Measurements from ENCODE around the gene ZGRF1. TPM values are rescaled to one million over a fixed set of nuclear protein-coding genes. Genes with fewer than 3 reads are reported as not detected.

The ZGRF1 gene
- total and polyA plus RNA-seq, 10 of the 15 experiments (the other 5 are each of a cell fraction or from before 2014, with no cell fraction given): 8.5 to 32.1 (median 20.1) TPM

DNA sequence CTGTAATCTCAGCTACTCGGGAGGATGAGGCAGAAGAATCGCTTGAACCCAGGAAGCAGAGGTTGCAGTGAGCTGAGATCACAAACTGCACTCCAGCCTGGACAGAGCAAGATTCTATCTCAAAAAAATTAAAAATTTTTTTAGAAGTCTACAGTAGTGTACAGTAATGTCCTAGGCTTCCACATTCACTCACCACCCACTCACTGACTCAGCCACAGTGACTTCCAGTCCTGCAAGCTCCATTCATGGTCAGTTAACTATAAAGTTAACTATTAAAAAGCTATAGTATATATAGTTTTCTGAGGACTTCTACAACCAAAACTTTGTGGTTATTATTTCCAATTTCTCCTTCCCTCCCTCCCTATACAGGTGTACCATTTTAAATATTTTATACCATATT is 86.0 kb downstream of the ZGRF1 start (continued):
- TF ChIP-seq SPI1 (IDR thresholded peaks at IDR 0.05; ENCODE audit: borderline replicate concordance, insufficient read depth, low read depth, low read length): no peak
- TF ChIP-seq, protein P1, sequence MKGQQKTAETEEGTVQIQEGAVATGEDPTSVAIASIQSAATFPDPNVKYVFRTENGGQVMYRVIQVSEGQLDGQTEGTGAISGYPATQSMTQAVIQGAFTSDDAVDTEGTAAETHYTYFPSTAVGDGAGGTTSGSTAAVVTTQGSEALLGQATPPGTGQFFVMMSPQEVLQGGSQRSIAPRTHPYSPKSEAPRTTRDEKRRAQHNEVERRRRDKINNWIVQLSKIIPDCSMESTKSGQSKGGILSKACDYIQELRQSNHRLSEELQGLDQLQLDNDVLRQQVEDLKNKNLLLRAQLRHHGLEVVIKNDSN (IDR thresholded peaks at IDR 0.05; ENCODE audit: borderline replicate concordance, extremely low read length, insufficient read depth, low read depth, low read length): no peak

DNA sequence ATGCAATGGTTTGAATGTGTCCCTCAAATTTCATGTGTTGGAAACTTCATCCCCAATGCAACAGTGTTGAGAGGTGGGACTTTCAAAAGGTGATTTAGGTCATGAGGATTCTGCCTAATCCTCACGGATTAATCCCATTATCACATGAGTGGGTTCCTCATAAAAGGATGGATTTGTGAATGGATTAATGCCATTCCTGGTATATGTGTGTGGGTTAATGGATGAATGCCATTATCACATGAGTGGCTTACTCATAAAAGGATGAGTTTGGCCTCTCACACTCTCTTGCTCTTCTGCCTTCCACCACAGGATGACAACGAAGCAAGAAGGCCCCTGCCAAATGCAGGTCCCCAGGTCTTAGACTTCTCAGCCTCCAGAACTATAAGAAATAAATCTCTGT is 90.2 kb downstream of the ZGRF1 start:
- DNase-seq (ENCODE audit: low read depth, low spot score): no peak
- H3K36me3 ChIP-seq (ENCODE audit: control insufficient read depth in 2 of 2, insufficient read depth in 2 of 2, low read length in 1 of 2): no peaks in the 10 kb centered on the region
- no TSS peak for BruUV-seq (replicated peaks)
- H2AFZ ChIP-seq (ENCODE audit: control insufficient read depth, low read depth, low read length): no peak overlapping the region
- no peak overlapping the region for H3K9ac ChIP-seq (ENCODE audit: control insufficient read depth, insufficient read depth, low read length)
- no peak for TF ChIP-seq PAX8 (IDR thresholded peaks at IDR 0.05)
- TF ChIP-seq, protein P2, sequence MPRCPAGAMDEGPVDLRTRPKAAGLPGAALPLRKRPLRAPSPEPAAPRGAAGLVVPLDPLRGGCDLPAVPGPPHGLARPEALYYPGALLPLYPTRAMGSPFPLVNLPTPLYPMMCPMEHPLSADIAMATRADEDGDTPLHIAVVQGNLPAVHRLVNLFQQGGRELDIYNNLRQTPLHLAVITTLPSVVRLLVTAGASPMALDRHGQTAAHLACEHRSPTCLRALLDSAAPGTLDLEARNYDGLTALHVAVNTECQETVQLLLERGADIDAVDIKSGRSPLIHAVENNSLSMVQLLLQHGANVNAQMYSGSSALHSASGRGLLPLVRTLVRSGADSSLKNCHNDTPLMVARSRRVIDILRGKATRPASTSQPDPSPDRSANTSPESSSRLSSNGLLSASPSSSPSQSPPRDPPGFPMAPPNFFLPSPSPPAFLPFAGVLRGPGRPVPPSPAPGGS (IDR thresholded peaks at IDR 0.05; ENCODE audit: borderline replicate concordance, insufficient read depth, low read depth, low read length, poor library complexity, severe bottlenecking): no peak
- intact Hi-C loops (cut with micrococcal nuclease; ENCODE audit: unreplicated experiment): no loop called here
- no peak overlapping the region for H3K4me2 ChIP-seq (ENCODE audit: control insufficient read depth, insufficient read depth)
- WGBS (ENCODE audit: insufficient coverage, insufficient replicate concordance, low lambda C conversion rate, missing lambda C conversion rate): 50% methylated on average over 2 of the region's 2 CpGs
- ChIA-PET CTCF (no interaction called here), POLR2A (no interaction called here), SMC1A (ENCODE audit: uncharacterized antibody, unreplicated experiment) (no interaction called here), RAD21 (ENCODE audit: unreplicated experiment) (no interaction called here)
- in situ Hi-C loops (cut with MboI): no loop called here
- no peak overlapping the region for H3K27ac ChIP-seq (ENCODE audit: control insufficient read depth, insufficient read depth)
- H3K9me3 ChIP-seq (replicated peaks; ENCODE audit: control insufficient read depth, insufficient read depth, low read length): no peaks in the 10 kb centered on the region
- ATAC-seq: no peak
- H4K20me1 ChIP-seq (ENCODE audit: control insufficient read depth, insufficient read depth): no peaks in the 10 kb centered on the region
- H3K4me1 ChIP-seq (ENCODE audit: control insufficient read depth, insufficient read depth, low read length): no peaks in the 10 kb centered on the region
- no peak overlapping the region for H3K4me3 ChIP-seq
- H3K27me3 ChIP-seq (replicated peaks in 1 of 2; ENCODE audit: control insufficient read depth in 2 of 2, insufficient read depth in 2 of 2, low read length in 1 of 2): no peaks in the 10 kb centered on the region
- FAIRE-seq: no peak
- no peaks in the 10 kb centered on the region for H3K79me2 ChIP-seq (ENCODE audit: control insufficient read depth, insufficient read depth, low read length)

All from GM12878 (cell line).